Fibroblast of lung (primary cell): Measurements from ENCODE around the gene FMN1. TPM values are rescaled to one million over a fixed set of nuclear protein-coding genes. Genes with fewer than 3 reads are reported as not detected.

Experiments used
- DNase-seq, 2 donors: peaks; one replicate each; pipeline versions ENCODE4 v3.0.0 to v3.0.0-alpha.2; 2010; ENCODE audit warnings: low read depth in 2 of 2
- H2AFZ ChIP-seq: 2 replicates; pipeline ENCODE4 v1.5.1; 2012; ENCODE audit warnings: low read length, control low read depth, inconsistent platforms
- H3K27ac ChIP-seq: 2 replicates; pipeline ENCODE4 v1.5.1; 2011; ENCODE audit warnings: low read length, control low read depth; ENCODE audit not compliant: insufficient read depth
- H3K27me3 ChIP-seq: 2 replicates; pipeline ENCODE4 v1.5.1; 2011; ENCODE audit warnings: mild to moderate bottlenecking, low read length; ENCODE audit not compliant: control insufficient read depth, insufficient read depth
- H3K36me3 ChIP-seq: 2 replicates; pipeline ENCODE4 v1.5.1; 2011; ENCODE audit warnings: low read length; ENCODE audit not compliant: control insufficient read depth, insufficient read depth
- H3K4me1 ChIP-seq: 2 replicates; pipeline ENCODE4 v1.5.1; 2011; ENCODE audit warnings: low read length; ENCODE audit not compliant: control insufficient read depth, insufficient read depth; ENCODE audit errors: extremely low read depth
- H3K4me2 ChIP-seq: 2 replicates; pipeline ENCODE4 v1.5.1; 2011; ENCODE audit warnings: low read length, control low read depth; ENCODE audit not compliant: insufficient read depth; ENCODE audit errors: extremely low read depth
- H3K4me3 ChIP-seq, 4 experiments: fragments of 200-600 bp in 1 of 4; sonication (generic) in 1 of 4; replicated peaks in 1 of 4; 2 replicates each; pipeline ENCODE4 v1.5.1; 2011 to 2016; ENCODE audit warnings: low read length in 4 of 4, low read depth in 3 of 4, mild to moderate bottlenecking in 3 of 4, control low read depth in 2 of 4, inconsistent platforms in 1 of 4, mixed read lengths in 1 of 4; ENCODE audit not compliant: insufficient read depth in 1 of 4; ENCODE audit errors: control extremely low read depth in 1 of 4
- H3K79me2 ChIP-seq: 2 replicates; pipeline ENCODE4 v1.5.1; 2012; ENCODE audit warnings: mild to moderate bottlenecking, low read length, inconsistent platforms; ENCODE audit not compliant: control insufficient read depth, insufficient read depth
- H3K9ac ChIP-seq: 2 replicates; pipeline ENCODE4 v1.5.1; 2011; ENCODE audit warnings: mild to moderate bottlenecking, low read length, control low read depth; ENCODE audit not compliant: insufficient read depth
- H3K9me3 ChIP-seq: 2 replicates; pipeline ENCODE4 v1.5.1; 2012; ENCODE audit warnings: low read depth, low read length; ENCODE audit not compliant: control insufficient read depth, insufficient read depth
- H4K20me1 ChIP-seq: 2 replicates; pipeline ENCODE4 v1.5.1; 2011; ENCODE audit warnings: low read length; ENCODE audit not compliant: control insufficient read depth, insufficient read depth; ENCODE audit errors: extremely low read depth
- EZH2 ChIP-seq: IDR thresholded peaks from 2 replicates; pipeline ENCODE4 v1.5.1; 2012; ENCODE audit warnings: low read length, control low read depth, mild to moderate bottlenecking; ENCODE audit errors: missing control alignments
- polyA plus RNA-seq, 2 donors: library from polyadenylated mRNA; depleted of rRNA in 1 of 2; stranded (reverse) in 1 of 2; unstranded in 1 of 2; fragments of >200 nt; gene quantifications; 2 replicates each; pipeline ENCODE4 v1.2.1, GENCODE V29; 2011 to 2012; ENCODE audit warnings: missing spikeins in 1 of 2
- total RNA-seq: library from RNA; depleted of rRNA; stranded (reverse); fragments of >200 nt; gene quantifications from 2 replicates; pipeline ENCODE4 v1.2.1, GENCODE V29; 2014
- TF ChIP-seq, protein P1 (sequence below), 2 donors: IDR thresholded peaks in 1 of 2; conservative IDR thresholded peaks in 1 of 2; 1 replicate in 1 of 2; 2 replicates in 1 of 2; pipeline ENCODE4 v1.5.1; 2011 to 2012; ENCODE audit warnings: low read length in 2 of 2, control low read depth in 1 of 2, inconsistent platforms in 1 of 2, low read depth in 1 of 2, mild to moderate bottlenecking in 1 of 2

The FMN1 gene
- total and polyA plus RNA-seq, 2 donors (not counting 1 experiment from before 2014, with no cell fraction given) = 7.5 to 43.8 TPM

DNA sequence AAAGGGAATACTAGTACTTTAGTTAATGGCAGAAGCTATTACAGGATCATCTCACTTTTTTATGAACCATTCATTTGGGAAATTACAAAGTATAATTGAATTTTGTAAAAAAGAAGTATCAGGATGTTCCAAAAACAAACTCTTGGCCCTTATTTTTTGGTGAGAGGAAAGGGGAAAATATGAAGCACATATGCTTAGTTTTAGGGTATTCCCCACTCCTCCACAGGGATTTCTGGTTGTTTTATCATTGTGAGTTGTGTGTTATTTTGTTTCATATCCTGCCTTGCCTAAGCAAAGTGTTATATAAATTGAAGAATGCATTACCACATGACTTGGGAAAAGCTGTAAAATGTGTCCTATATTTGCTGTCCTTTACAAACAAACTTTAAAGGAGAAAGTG, 227.0 kb downstream of the FMN1 start:
- Histone ChIP-seq H3K27ac (no peak overlapping the region), H3K27me3 (no peaks in the 10 kb centered on the region), H4K20me1 (no peaks in the 10 kb centered on the region), H3K79me2 (peaks cover 2% of the 10 kb centered on the region), H3K4me2 (no peak overlapping the region), H3K9me3 (no peaks in the 10 kb centered on the region), H3K4me3 (no peak overlapping the region), H3K9ac (no peak overlapping the region), H2AFZ (no peak overlapping the region), H3K4me1 (no peaks in the 10 kb centered on the region), H3K36me3 (no peaks in the 10 kb centered on the region)
- TF ChIP-seq EZH2 = no peak
- TF ChIP-seq, protein P1, sequence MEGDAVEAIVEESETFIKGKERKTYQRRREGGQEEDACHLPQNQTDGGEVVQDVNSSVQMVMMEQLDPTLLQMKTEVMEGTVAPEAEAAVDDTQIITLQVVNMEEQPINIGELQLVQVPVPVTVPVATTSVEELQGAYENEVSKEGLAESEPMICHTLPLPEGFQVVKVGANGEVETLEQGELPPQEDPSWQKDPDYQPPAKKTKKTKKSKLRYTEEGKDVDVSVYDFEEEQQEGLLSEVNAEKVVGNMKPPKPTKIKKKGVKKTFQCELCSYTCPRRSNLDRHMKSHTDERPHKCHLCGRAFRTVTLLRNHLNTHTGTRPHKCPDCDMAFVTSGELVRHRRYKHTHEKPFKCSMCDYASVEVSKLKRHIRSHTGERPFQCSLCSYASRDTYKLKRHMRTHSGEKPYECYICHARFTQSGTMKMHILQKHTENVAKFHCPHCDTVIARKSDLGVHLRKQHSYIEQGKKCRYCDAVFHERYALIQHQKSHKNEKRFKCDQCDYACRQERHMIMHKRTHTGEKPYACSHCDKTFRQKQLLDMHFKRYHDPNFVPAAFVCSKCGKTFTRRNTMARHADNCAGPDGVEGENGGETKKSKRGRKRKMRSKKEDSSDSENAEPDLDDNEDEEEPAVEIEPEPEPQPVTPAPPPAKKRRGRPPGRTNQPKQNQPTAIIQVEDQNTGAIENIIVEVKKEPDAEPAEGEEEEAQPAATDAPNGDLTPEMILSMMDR (conservative IDR thresholded peaks at IDR 0.05 in 1 of 2, IDR thresholded peaks at IDR 0.05 in 1 of 2; ENCODE audit: low read depth in 1 of 2, low read length in 2 of 2) = no peak
- DNase-seq = no peak

DNA sequence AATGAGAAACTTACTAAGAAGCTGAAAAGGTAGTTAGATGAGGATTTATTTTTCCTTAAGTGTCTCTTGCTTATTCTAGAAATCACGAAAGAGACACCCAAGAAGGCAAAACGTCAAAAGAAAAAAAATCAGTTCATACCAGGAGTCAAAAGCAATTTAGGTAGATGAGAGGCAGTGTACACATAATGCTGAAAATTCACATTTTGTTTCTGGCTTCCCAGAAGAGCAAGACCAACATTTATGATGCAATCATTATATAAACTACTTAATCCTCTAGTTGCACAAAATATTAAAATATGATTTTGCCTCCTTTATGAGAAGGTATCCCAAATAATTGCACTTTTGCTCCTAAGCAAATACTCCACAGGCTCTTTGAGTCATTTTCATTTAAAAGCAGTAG, 228.0 kb downstream of the FMN1 start:
- Histone ChIP-seq H2AFZ (no peak overlapping the region), H3K36me3 (no peaks in the 10 kb centered on the region), H3K4me1 (no peaks in the 10 kb centered on the region), H3K9ac (no peak overlapping the region), H3K27me3 (no peaks in the 10 kb centered on the region), H3K9me3 (no peaks in the 10 kb centered on the region), H3K4me2 (no peak overlapping the region), H4K20me1 (no peaks in the 10 kb centered on the region), H3K4me3 (no peak overlapping the region), H3K27ac (no peak overlapping the region), H3K79me2 (peaks cover 2% of the 10 kb centered on the region)
- DNase-seq = no peak
- no peak for TF ChIP-seq EZH2
- TF ChIP-seq, protein P1 (conservative IDR thresholded peaks at IDR 0.05 in 1 of 2, IDR thresholded peaks at IDR 0.05 in 1 of 2; ENCODE audit: low read depth in 1 of 2, low read length in 2 of 2) = no peak

DNA sequence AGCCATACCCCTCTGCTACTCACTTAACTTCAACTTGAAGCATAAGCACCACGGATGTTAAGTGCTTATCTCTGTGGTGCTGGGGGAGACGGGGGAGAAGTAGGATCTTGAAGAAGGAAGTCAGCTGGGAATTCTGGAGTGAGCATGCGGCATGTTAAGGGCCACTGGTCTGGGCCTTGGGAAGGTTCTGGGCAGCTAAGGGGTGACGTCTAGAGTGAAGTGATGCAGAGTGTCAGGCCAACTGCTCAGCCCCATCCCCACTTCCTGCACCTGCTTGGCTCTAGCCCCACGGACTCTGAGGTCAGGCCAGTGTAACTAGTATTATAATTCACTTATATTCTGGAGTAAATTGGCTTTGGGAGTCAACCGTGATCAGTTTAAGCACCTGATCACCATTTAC, 228.6 kb downstream of the FMN1 start:
- H3K36me3 ChIP-seq = no peaks in the 10 kb centered on the region
- no peak overlapping the region for H3K4me2 ChIP-seq
- no peak for DNase-seq
- no peaks in the 10 kb centered on the region for H4K20me1 ChIP-seq
- H3K27ac ChIP-seq = no peak overlapping the region
- TF ChIP-seq, protein P1 (conservative IDR thresholded peaks at IDR 0.05 in 1 of 2, IDR thresholded peaks at IDR 0.05 in 1 of 2; ENCODE audit: low read depth in 1 of 2, low read length in 2 of 2) = no peak
- no peak for TF ChIP-seq EZH2
- H3K27me3 ChIP-seq = no peaks in the 10 kb centered on the region
- no peaks in the 10 kb centered on the region for H3K9me3 ChIP-seq
- H3K4me1 ChIP-seq = no peaks in the 10 kb centered on the region
- H2AFZ ChIP-seq = no peak overlapping the region
- no peak overlapping the region for H3K4me3 ChIP-seq
- H3K79me2 ChIP-seq = peaks cover 3% of the 10 kb centered on the region
- no peak overlapping the region for H3K9ac ChIP-seq
